Caco-2 (cell line): ENCODE measurements around the gene CCDC134. TPM values are rescaled to one million over a fixed set of nuclear protein-coding genes. Genes with fewer than 3 reads are reported as not detected.

Experiments used
- BruUV-seq: library from RNA; stranded (reverse); fragments of 400-500 nt; replicated peaks from 2 replicates; lab custom pipeline; 2021; lab: Mats Ljungman, UMichigan
- CTCF ChIA-PET: fragments of 300-600 bp; sonication (Branson Sonifier 250); formaldehyde crosslinking; loops from one replicate; lab custom pipeline; 2022; ENCODE audit warnings: antibody characterized with exemption; lab: Charles Lee
- POLR2A ChIA-PET: fragments of 300-600 bp; sonication (Branson Sonifier 250); formaldehyde crosslinking; loops from one replicate; lab custom pipeline; 2022; ENCODE audit warnings: antibody characterized with exemption; lab: Charles Lee
- DNase-seq, 2 experiments: peaks; one replicate each; pipeline versions ENCODE4 v3.0.0 to v3.0.0-alpha.2; 2020 to 2022
- H3K27me3 ChIP-seq: replicated peaks from 2 replicates; pipeline ENCODE4 v1.6.0; 2011; ENCODE audit warnings: low read length; ENCODE audit not compliant: control insufficient read depth, insufficient read depth
- H3K36me3 ChIP-seq: 2 replicates; pipeline ENCODE4 v1.5.1; 2011; ENCODE audit warnings: low read length; ENCODE audit not compliant: control insufficient read depth, insufficient read depth
- H3K4me1 ChIP-seq: fragments of 250-450 bp; sonication (Bioruptor Pico); 2 replicates; pipeline ENCODE4 v1.5.1; 2020; ENCODE audit warnings: mild to moderate bottlenecking
- H3K4me3 ChIP-seq: 2 replicates; pipeline ENCODE4 v1.5.1; 2011; ENCODE audit warnings: low read depth, mild to moderate bottlenecking, control low read depth, low read length
- H3K9me3 ChIP-seq: fragments of 250-450 bp; sonication (Bioruptor Pico); 2 replicates; pipeline ENCODE4 v1.5.1; 2020; ENCODE audit warnings: mild to moderate bottlenecking, moderate library complexity
- H3K27ac Mint-ChIP-seq: one replicate; pipeline ENCODE4 v1.8.0; 2022; ENCODE audit warnings: mixed read lengths; ENCODE audit not compliant: unreplicated experiment
- H3K27me3 Mint-ChIP-seq: one replicate; pipeline ENCODE4 v1.8.0; 2022; ENCODE audit warnings: mixed read lengths; ENCODE audit not compliant: insufficient read depth, unreplicated experiment
- H3K36me3 Mint-ChIP-seq: one replicate; pipeline ENCODE4 v1.8.0; 2022; ENCODE audit warnings: mild to moderate bottlenecking, mixed read lengths; ENCODE audit not compliant: insufficient read depth, unreplicated experiment
- H3K4me1 Mint-ChIP-seq: one replicate; pipeline ENCODE4 v1.8.0; 2022; ENCODE audit warnings: low read depth, mixed read lengths; ENCODE audit not compliant: unreplicated experiment
- H3K4me3 Mint-ChIP-seq: one replicate; pipeline ENCODE4 v1.8.0; 2022; ENCODE audit warnings: mild to moderate bottlenecking, moderate library complexity, mixed read lengths; ENCODE audit not compliant: unreplicated experiment
- H3K9me3 Mint-ChIP-seq: one replicate; pipeline ENCODE4 v1.8.0; 2022; ENCODE audit warnings: mixed read lengths; ENCODE audit not compliant: unreplicated experiment
- CTCF ChIP-seq, 2 experiments: fragments of 200-600 bp in 1 of 2; IDR thresholded peaks; 1 replicate in 1 of 2; 2 replicates in 1 of 2; pipeline versions ENCODE4 v1.5.1 to v1.8.0; 2011 to 2022; ENCODE audit warnings: antibody characterized with exemption in 1 of 2, control low read depth in 1 of 2, inconsistent platforms in 1 of 2, low read depth in 1 of 2, low read length in 1 of 2, mild to moderate bottlenecking in 1 of 2, moderate library complexity in 1 of 2; ENCODE audit not compliant: insufficient read depth in 1 of 2, severe bottlenecking in 1 of 2, unreplicated experiment in 1 of 2
- intact Hi-C: fragments of 100-400 bp; cut with micrococcal nuclease; formaldehyde crosslinking; loops from one replicate; pipeline ENCODE4 v1.10.0; 2022; ENCODE audit not compliant: unreplicated experiment
- total RNA-seq: library from RNA; stranded (reverse); gene quantifications from 2 replicates; pipeline ENCODE4 v1.2.3, GENCODE V29; 2022

Gene CCDC134
- total RNA-seq, 1 experiment from 2014 or later = 24.8 TPM

GRCh38 chr22:41875531-41876270 lies 75.2 kb downstream of the CCDC134 start:
- peaks cover 5% of the 10 kb centered on the region for H3K4me1 Mint-ChIP-seq
- no peak for DNase-seq
- no peaks in the 10 kb centered on the region for H3K27me3 Mint-ChIP-seq
- H3K4me3 ChIP-seq = no peak overlapping the region
- H3K9me3 ChIP-seq = no peaks in the 10 kb centered on the region
- no TSS peak for BruUV-seq
- peaks cover 10% of the 10 kb centered on the region for H3K36me3 ChIP-seq
- H3K36me3 Mint-ChIP-seq = peaks cover 84% of the 10 kb centered on the region
- H3K27me3 ChIP-seq = no peaks in the 10 kb centered on the region
- POLR2A ChIA-PET = no interaction called here
- no peak overlapping the region for H3K4me3 Mint-ChIP-seq
- H3K4me1 ChIP-seq = no peaks in the 10 kb centered on the region
- no peak overlapping the region for H3K27ac Mint-ChIP-seq
- CTCF ChIA-PET = interaction anchor here (1.2 kb wide), 1 partner anchor 178 kb away, joined by 4 read pairs; no protein-coding TSS in a partner anchor
- intact Hi-C loops = no loop called here
- no peak for TF ChIP-seq CTCF (IDR thresholded peaks at IDR 0.05; ENCODE audit: insufficient read depth in 1 of 2, low read depth in 1 of 2, low read length in 1 of 2, severe bottlenecking in 1 of 2, unreplicated experiment in 1 of 2)
- H3K9me3 Mint-ChIP-seq = no peaks in the 10 kb centered on the region

Other genes with a start within 250 kb of the CCDC134 start
- 0.37 and 0.41 TPM in 2 replicates for gene CSDC2, start 239.7 kb upstream of the CCDC134 start, total RNA-seq
- 27.8 and 29.6 TPM in 2 replicates for gene PMM1, start 210.8 kb upstream of the CCDC134 start, total RNA-seq
- gene DESI1, start 179.6 kb upstream of the CCDC134 start, total RNA-seq = 38.2 and 38.9 TPM in 2 replicates
- 413 and 414 TPM in 2 replicates for gene XRCC6, start 179.4 kb upstream of the CCDC134 start, total RNA-seq
- 172 and 187 TPM in 2 replicates for gene SNU13, start 111.8 kb upstream of the CCDC134 start, total RNA-seq
- not detected in 2 replicates for gene MEI1, start 101.2 kb upstream of the CCDC134 start, total RNA-seq
- 134 and 150 TPM in 2 replicates for gene SREBF2, start 32.4 kb downstream of the CCDC134 start, total RNA-seq
- gene SHISA8, start 114.4 kb downstream of the CCDC134 start, total RNA-seq = 1.4 and 2.2 TPM in 2 replicates
- gene TNFRSF13C, start 126.1 kb downstream of the CCDC134 start, total RNA-seq = 2.2 and 2.4 TPM in 2 replicates
- 44.1 and 46.4 TPM in 2 replicates for gene CENPM, start 146.5 kb downstream of the CCDC134 start, total RNA-seq
- 2.2 TPM in 2 replicates for gene SEPTIN3, start 168.8 kb downstream of the CCDC134 start, total RNA-seq
- gene WBP2NL, start 198.1 kb downstream of the CCDC134 start, total RNA-seq = 1.00 and 1.0 TPM in 2 replicates